OCI-LY7 (cell line): ENCODE results near the gene SLC39A3. TPM values are rescaled to one million over a fixed set of nuclear protein-coding genes. Genes with fewer than 3 reads are reported as not detected.

ENCODE experiments used
- BruUV-seq: library from RNA; stranded (reverse); fragments of 400-500 nt; replicated peaks from 2 replicates; lab custom pipeline; 2021; lab: Mats Ljungman, UMichigan
- CTCF ChIA-PET: fragments of 300-600 bp; sonication (Branson Sonifier 250); formaldehyde crosslinking; loops from one replicate; lab custom pipeline; 2022; ENCODE audit warnings: antibody characterized with exemption; ENCODE audit not compliant: unreplicated experiment; lab: Charles Lee
- POLR2A ChIA-PET: fragments of 300-600 bp; sonication (Branson Sonifier 250); formaldehyde crosslinking; loops from one replicate; lab custom pipeline; 2022; ENCODE audit warnings: antibody characterized with exemption; lab: Charles Lee
- DNase-seq: peaks from one replicate; pipeline ENCODE4 v3.0.0-alpha.2; 2015; ENCODE audit warnings: low spot score
- H2AFZ ChIP-seq: fragments of 200-600 bp; sonication (generic), shearing (Covaris generic); 2 replicates; pipeline ENCODE4 v1.6.1; 2014; ENCODE audit warnings: mild to moderate bottlenecking, antibody characterized with exemption, low read length, moderate library complexity
- H3K27ac ChIP-seq: fragments of 200-600 bp; sonication (generic); 2 replicates; pipeline ENCODE4 v1.5.1; 2014; ENCODE audit warnings: mixed run types, low read depth, mild to moderate bottlenecking, moderate library complexity, low read length, inconsistent platforms; ENCODE audit not compliant: poor library complexity, severe bottlenecking
- H3K36me3 ChIP-seq: fragments of 200-600 bp; sonication (generic); 2 replicates; pipeline ENCODE4 v1.6.1; 2014; ENCODE audit warnings: mild to moderate bottlenecking, antibody characterized with exemption, low read length, moderate library complexity, mixed read lengths; ENCODE audit not compliant: insufficient read depth
- H3K4me1 ChIP-seq: fragments of 200-600 bp; sonication (generic); 2 replicates; pipeline ENCODE4 v1.5.1; 2014; ENCODE audit warnings: mild to moderate bottlenecking, low read length; ENCODE audit not compliant: insufficient read depth, poor library complexity, severe bottlenecking
- H3K4me2 ChIP-seq: fragments of 200-600 bp; sonication (generic); 2 replicates; pipeline ENCODE4 v1.6.1; 2014; ENCODE audit warnings: mild to moderate bottlenecking, low read length
- H3K4me3 ChIP-seq: fragments of 200-600 bp; sonication (generic); 2 replicates; pipeline ENCODE4 v1.5.1; 2014; ENCODE audit warnings: mild to moderate bottlenecking, low read depth, low read length; ENCODE audit not compliant: poor library complexity, severe bottlenecking
- H3K79me2 ChIP-seq: fragments of 200-600 bp; sonication (generic); 2 replicates; pipeline ENCODE4 v1.6.1; 2016; ENCODE audit warnings: low read depth, mild to moderate bottlenecking, low read length, moderate library complexity, mixed read lengths; ENCODE audit not compliant: insufficient read depth
- H3K9me2 ChIP-seq: fragments of 200-600 bp; sonication (generic); 2 replicates; pipeline ENCODE4 v1.6.1; 2016; ENCODE audit warnings: mild to moderate bottlenecking, low read length, mixed read lengths; ENCODE audit not compliant: insufficient read depth
- H3K9me3 ChIP-seq: fragments of 200-600 bp; sonication (generic); 2 replicates; pipeline ENCODE4 v1.6.1; 2014; ENCODE audit warnings: mild to moderate bottlenecking, mixed run types, low read length, mixed read lengths
- H4K20me1 ChIP-seq: fragments of 200-600 bp; sonication (generic); 2 replicates; pipeline ENCODE4 v1.6.1; 2014; ENCODE audit warnings: mild to moderate bottlenecking, antibody characterized with exemption, low read length, moderate library complexity, mixed read lengths; ENCODE audit not compliant: insufficient read depth
- EZH2phosphoT487 ChIP-seq: fragments of 200-600 bp; sonication (generic); IDR thresholded peaks from 2 replicates; pipeline ENCODE4 v1.6.1; 2018; ENCODE audit warnings: low read depth, borderline replicate concordance, mild to moderate bottlenecking, mixed run types, antibody characterized with exemption, low read length, moderate library complexity, mixed read lengths
- intact Hi-C: fragments of 100-400 bp; cut with micrococcal nuclease; formaldehyde crosslinking; loops from one replicate; pipeline ENCODE4 v1.10.0; 2022; ENCODE audit not compliant: unreplicated experiment
- total RNA-seq, 2 experiments: library from RNA; depleted of rRNA in 1 of 2; stranded (reverse); fragments of >200 nt in 1 of 2; shearing (Covaris generic) in 1 of 2; gene quantifications; 2 replicates each; pipeline ENCODE4 v1.2.3, GENCODE V29; 2014 to 2022
- TF ChIP-seq, protein P1 (sequence below): fragments of 200-600 bp; sonication (generic); conservative IDR thresholded peaks from 2 replicates; pipeline ENCODE4 v1.5.1; 2014; ENCODE audit warnings: mild to moderate bottlenecking, antibody characterized with exemption, low read length, moderate library complexity, mixed read lengths

Gene SLC39A3
- total RNA-seq, 2 experiments from 2014 or later: 45.6 to 46.8 TPM

DNA sequence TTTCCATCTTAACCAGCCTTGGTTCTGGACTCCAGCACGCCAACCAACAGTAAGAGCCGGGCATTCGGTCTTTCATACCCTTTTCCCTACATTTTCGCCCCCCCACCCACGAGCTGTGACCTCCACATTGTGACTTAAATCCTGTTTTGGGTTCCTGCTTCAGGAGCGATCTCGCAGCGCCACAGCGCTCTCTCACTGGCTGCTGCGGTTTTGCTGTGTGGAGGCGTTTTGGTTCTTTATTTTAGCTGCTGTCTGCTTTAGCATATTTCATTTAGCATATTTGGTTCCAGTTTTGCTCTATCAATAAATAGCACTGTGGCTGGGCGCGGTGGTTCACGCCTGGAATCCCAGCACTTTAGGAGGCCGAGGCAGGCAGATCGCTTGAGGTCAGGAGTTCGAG lies 19.5 kb upstream of the SLC39A3 start:
- no peaks in the 10 kb centered on the region for H3K4me1 ChIP-seq
- DNase-seq: no peak
- TF ChIP-seq EZH2phosphoT487: no peak
- TF ChIP-seq, protein P1, sequence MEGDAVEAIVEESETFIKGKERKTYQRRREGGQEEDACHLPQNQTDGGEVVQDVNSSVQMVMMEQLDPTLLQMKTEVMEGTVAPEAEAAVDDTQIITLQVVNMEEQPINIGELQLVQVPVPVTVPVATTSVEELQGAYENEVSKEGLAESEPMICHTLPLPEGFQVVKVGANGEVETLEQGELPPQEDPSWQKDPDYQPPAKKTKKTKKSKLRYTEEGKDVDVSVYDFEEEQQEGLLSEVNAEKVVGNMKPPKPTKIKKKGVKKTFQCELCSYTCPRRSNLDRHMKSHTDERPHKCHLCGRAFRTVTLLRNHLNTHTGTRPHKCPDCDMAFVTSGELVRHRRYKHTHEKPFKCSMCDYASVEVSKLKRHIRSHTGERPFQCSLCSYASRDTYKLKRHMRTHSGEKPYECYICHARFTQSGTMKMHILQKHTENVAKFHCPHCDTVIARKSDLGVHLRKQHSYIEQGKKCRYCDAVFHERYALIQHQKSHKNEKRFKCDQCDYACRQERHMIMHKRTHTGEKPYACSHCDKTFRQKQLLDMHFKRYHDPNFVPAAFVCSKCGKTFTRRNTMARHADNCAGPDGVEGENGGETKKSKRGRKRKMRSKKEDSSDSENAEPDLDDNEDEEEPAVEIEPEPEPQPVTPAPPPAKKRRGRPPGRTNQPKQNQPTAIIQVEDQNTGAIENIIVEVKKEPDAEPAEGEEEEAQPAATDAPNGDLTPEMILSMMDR: no peak
- H3K9me2 ChIP-seq: no peaks in the 10 kb centered on the region
- H4K20me1 ChIP-seq: no peaks in the 10 kb centered on the region
- peaks cover 91% of the 10 kb centered on the region for H3K36me3 ChIP-seq
- no peaks in the 10 kb centered on the region for H3K79me2 ChIP-seq
- CTCF ChIA-PET: no interaction called here
- H3K4me2 ChIP-seq: no peak overlapping the region
- BruUV-seq: TSS peak; percentile 42
- H3K9me3 ChIP-seq: no peaks in the 10 kb centered on the region
- intact Hi-C loops: no loop called here
- H3K4me3 ChIP-seq: no peak overlapping the region
- H2AFZ ChIP-seq: no peak overlapping the region
- POLR2A ChIA-PET: no interaction called here
- no peak overlapping the region for H3K27ac ChIP-seq

DNA sequence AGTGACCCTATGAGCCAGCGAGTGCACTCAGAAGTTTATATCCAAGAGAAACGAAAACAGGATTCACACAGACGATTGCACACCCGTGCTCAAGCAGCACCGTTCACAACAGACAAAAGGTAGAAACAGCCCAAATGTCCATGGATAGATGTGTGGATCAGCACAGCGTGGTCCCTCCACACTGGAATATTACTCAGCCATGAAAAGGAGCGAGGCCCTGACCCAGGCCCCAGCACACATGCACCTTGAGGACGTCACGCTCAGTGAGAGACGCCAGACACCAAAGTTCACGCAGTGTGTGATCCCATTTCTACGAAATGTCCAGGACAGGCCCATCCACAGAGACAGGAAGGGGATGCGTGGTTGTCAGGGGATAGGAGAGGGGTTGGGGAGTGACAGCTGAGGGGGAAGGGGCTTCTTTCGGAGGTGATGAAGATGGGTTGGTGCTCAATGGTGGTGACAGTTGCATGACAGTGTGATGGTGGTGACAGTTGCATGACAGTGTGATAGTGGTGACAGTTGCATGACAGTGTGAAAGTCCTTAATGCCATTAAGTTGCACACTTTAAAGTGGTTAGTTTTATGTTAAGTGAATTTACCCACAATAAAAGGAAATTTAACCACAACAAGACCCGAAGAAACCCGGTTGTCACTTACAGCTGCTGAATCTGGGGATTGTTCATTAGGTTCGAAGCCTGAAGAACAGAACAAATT lies 18.9 kb upstream of the SLC39A3 start:
- BruUV-seq: no TSS peak
- Histone ChIP-seq H3K4me3 (no peak overlapping the region), H3K4me2 (no peak overlapping the region), H3K27ac (no peak overlapping the region), H2AFZ (no peak overlapping the region), H3K9me2 (no peaks in the 10 kb centered on the region), H3K4me1 (no peaks in the 10 kb centered on the region), H3K79me2 (no peaks in the 10 kb centered on the region), H3K36me3 (peaks cover 90% of the 10 kb centered on the region), H3K9me3 (no peaks in the 10 kb centered on the region), H4K20me1 (no peaks in the 10 kb centered on the region)
- intact Hi-C loops: no loop called here
- no peak for DNase-seq
- ChIA-PET CTCF (no interaction called here), POLR2A (no interaction called here)
- TF ChIP-seq, protein P1: no peak
- TF ChIP-seq EZH2phosphoT487: no peak
